SK-N-SH (cell line): Measurements from ENCODE around the gene ITFG1.

Experiments
- EP300 ChIP-seq, 2 experiments: IDR thresholded peaks; 2 replicates each; pipeline versions ENCODE4 v1.4.0 to v1.6.1; 2012; ENCODE audit warnings: borderline replicate concordance in 1 of 2, low read depth in 1 of 2, low read length in 1 of 2
- POLR2AphosphoS5 ChIP-seq: IDR thresholded peaks from 2 replicates; pipeline ENCODE4 v1.6.1; 2012; ENCODE audit warnings: low read depth, low read length
- USF2 ChIP-seq: fragments of 150-350 bp; IDR thresholded peaks from 2 replicates; pipeline ENCODE4 v1.6.1; 2017; ENCODE audit warnings: antibody characterized with exemption, low read length, low read depth, borderline replicate concordance

- no peak for TF ChIP-seq POLR2AphosphoS5
- no peak for TF ChIP-seq USF2
- TF ChIP-seq EP300 (IDR thresholded peaks at IDR 0.05; ENCODE audit: borderline replicate concordance in 1 of 2, low read depth in 1 of 2, low read length in 1 of 2), result no peak
Measured at GRCh38 chr16:47127541-47127940, 333.3 kb downstream of the ITFG1 start.
